HL-60 (cell line): Measurements from ENCODE around the gene GABARAPL2.

ENCODE experiments used
- DNase-seq, 2 experiments: peaks; one replicate each; pipeline ENCODE4 v3.0.0-alpha.2; 2010 to 2020; ENCODE audit warnings: low read depth in 1 of 2, low spot score in 1 of 2
- H3K27ac ChIP-seq: fragments of 250-450 bp; sonication (Bioruptor Pico); replicated peaks from 2 replicates; pipeline ENCODE4 v1.5.1; 2020; ENCODE audit warnings: mild to moderate bottlenecking, moderate library complexity
- H3K27me3 ChIP-seq: fragments of 250-450 bp; sonication (Bioruptor Pico); 2 replicates; pipeline ENCODE4 v1.5.1; 2021; ENCODE audit warnings: mild to moderate bottlenecking, moderate library complexity; ENCODE audit not compliant: insufficient read depth, poor library complexity, severe bottlenecking
- H3K4me3 ChIP-seq: replicated peaks from 2 replicates; pipeline ENCODE4 v1.5.1; 2011; ENCODE audit warnings: mild to moderate bottlenecking, control low read depth, low read length; ENCODE audit not compliant: insufficient read depth
- CTCF ChIP-seq: IDR thresholded peaks from one replicate; pipeline ENCODE4 v1.5.1; 2011; ENCODE audit warnings: low read length, control low read depth, inconsistent platforms; ENCODE audit not compliant: insufficient read depth
- GABPA ChIP-seq: IDR thresholded peaks from 2 replicates; pipeline ENCODE4 v1.6.1; 2012; ENCODE audit warnings: low read depth
- POLR2AphosphoS5 ChIP-seq: IDR thresholded peaks from 2 replicates; pipeline ENCODE4 v1.6.1; 2012; ENCODE audit warnings: low read depth
- SPI1 ChIP-seq: IDR thresholded peaks from 2 replicates; pipeline ENCODE4 v1.6.1; 2012; ENCODE audit warnings: low read depth, mild to moderate bottlenecking, borderline replicate concordance
- TF ChIP-seq, protein P1 (sequence below): IDR thresholded peaks from 2 replicates; pipeline ENCODE4 v1.6.1; 2012; ENCODE audit warnings: low read depth; ENCODE audit not compliant: insufficient replicate concordance

Gene GABARAPL2

GRCh38 chr16:75558846-75559401 is 7.3 kb upstream of the GABARAPL2 start:
- no peak for DNase-seq
- H3K27ac ChIP-seq, result no peak overlapping the region
- TF ChIP-seq, protein P1, sequence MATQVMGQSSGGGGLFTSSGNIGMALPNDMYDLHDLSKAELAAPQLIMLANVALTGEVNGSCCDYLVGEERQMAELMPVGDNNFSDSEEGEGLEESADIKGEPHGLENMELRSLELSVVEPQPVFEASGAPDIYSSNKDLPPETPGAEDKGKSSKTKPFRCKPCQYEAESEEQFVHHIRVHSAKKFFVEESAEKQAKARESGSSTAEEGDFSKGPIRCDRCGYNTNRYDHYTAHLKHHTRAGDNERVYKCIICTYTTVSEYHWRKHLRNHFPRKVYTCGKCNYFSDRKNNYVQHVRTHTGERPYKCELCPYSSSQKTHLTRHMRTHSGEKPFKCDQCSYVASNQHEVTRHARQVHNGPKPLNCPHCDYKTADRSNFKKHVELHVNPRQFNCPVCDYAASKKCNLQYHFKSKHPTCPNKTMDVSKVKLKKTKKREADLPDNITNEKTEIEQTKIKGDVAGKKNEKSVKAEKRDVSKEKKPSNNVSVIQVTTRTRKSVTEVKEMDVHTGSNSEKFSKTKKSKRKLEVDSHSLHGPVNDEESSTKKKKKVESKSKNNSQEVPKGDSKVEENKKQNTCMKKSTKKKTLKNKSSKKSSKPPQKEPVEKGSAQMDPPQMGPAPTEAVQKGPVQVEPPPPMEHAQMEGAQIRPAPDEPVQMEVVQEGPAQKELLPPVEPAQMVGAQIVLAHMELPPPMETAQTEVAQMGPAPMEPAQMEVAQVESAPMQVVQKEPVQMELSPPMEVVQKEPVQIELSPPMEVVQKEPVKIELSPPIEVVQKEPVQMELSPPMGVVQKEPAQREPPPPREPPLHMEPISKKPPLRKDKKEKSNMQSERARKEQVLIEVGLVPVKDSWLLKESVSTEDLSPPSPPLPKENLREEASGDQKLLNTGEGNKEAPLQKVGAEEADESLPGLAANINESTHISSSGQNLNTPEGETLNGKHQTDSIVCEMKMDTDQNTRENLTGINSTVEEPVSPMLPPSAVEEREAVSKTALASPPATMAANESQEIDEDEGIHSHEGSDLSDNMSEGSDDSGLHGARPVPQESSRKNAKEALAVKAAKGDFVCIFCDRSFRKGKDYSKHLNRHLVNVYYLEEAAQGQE, result no peak
- TF ChIP-seq CTCF (no peak), POLR2AphosphoS5 (no peak), GABPA (no peak), SPI1 (no peak)
- H3K4me3 ChIP-seq, result no peak overlapping the region
- peaks cover 11% of the 10 kb centered on the region for H3K27me3 ChIP-seq

GRCh38 chr16:75559564-75560372 is 6.4 kb upstream of the GABARAPL2 start:
- no peak for DNase-seq
- Histone ChIP-seq H3K27ac (no peak overlapping the region), H3K4me3 (no peak overlapping the region), H3K27me3 (peaks cover 10% of the 10 kb centered on the region)
- TF ChIP-seq, protein P1, result no peak
- TF ChIP-seq GABPA, result no peak
- TF ChIP-seq SPI1, result no peak

DNA sequence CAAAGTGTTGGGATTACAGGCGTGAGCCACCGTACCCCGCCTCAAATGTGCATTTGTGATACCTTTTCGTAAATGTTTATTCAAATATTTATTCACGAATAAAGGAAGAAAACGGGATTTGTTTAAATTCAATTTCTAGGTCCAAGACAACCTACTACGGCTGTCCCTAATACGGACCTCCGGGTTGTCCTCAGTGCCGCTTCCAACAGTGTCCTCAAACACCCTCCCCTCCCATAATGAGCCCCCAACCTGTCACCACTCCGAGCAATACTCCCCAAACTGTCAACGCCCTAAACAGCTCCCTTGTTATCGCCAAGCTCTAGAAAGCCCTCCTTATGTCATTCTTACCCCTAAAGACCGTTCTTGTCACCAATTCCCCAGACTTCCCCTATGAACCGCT is 539 bp upstream of the GABARAPL2 start:
- Histone ChIP-seq H3K27me3 (peaks cover 4% of the 10 kb centered on the region), H3K4me3 (peak overlapping the region; percentile 98), H3K27ac (peak overlapping the region; percentile 66)
- no peak for DNase-seq
- no peak for TF ChIP-seq GABPA

GRCh38 chr16:75566758-75567255 is 628 bp downstream of the GABARAPL2 start:
- Histone ChIP-seq H3K27ac (no peak overlapping the region; the same call in 1 of the 2 replicates), H3K4me3 (peak overlapping the region; percentile 98), H3K27me3 (no peaks in the 10 kb centered on the region)
- no peak for TF ChIP-seq CTCF
- no peak for TF ChIP-seq GABPA
- TF ChIP-seq, protein P1, result peak; percentile 92
- DNase-seq, result no peak
